ENCODE results near the gene SLC26A2. TPM values are rescaled to one million over a fixed set of nuclear protein-coding genes. Genes with fewer than 3 reads are reported as not detected.

The SLC26A2 gene
- 26.7 to 44.6 TPM (median 37.1 TPM) in 5 replicates for total RNA-seq (2022; extraction: Qiagen RNA extraction)

GRCh38 chr5:149960272-149961185 is at the start of gene SLC26A2:
Gene SLC26A2 (plus strand): TSS chr5:149960758. CDS start chr5:149977653, 16,895 bp downstream.

GRCh38 chr5:149944666-149945065 is 15.9 kb upstream of the SLC26A2 start, which contains the start of gene PDE6A:
Gene PDE6A (minus strand): TSS chr5:149944793. CDS start chr5:149944673, 120 bp downstream.

GRCh38 chr5:150000256-150000989 is 39.9 kb downstream of the SLC26A2 start, which contains the start of the genes HMGXB3 and TIGD6:
Gene HMGXB3 (plus strand): TSS chr5:150000739. CDS start chr5:150004853, 4,114 bp downstream.
Gene TIGD6 (minus strand): TSS chr5:150000654. CDS start chr5:149996348, 4,306 bp downstream.

Other genes starting within 250 kb of the SLC26A2 start
- 2.6 to 3.6 TPM (median 3.0 TPM) in 5 replicates for gene PPARGC1B, start 230.4 kb upstream of the SLC26A2 start, total RNA-seq (2022; extraction: Qiagen RNA extraction)
- gene PDE6A, start 16.0 kb upstream of the SLC26A2 start, total RNA-seq (2022; extraction: Qiagen RNA extraction), result 0.13 to 0.21 TPM (median 0.13 TPM) in 5 replicates
- gene TIGD6, start 39.9 kb downstream of the SLC26A2 start, total RNA-seq (2022; extraction: Qiagen RNA extraction), result 4.5 to 5.7 TPM (median 5.2 TPM) in 5 replicates
- 28.9 to 32.3 TPM (median 29.8 TPM) in 5 replicates for gene HMGXB3, start 40.0 kb downstream of the SLC26A2 start, total RNA-seq (2022; extraction: Qiagen RNA extraction)
- gene CSF1R, start 125.8 kb downstream of the SLC26A2 start, total RNA-seq (2022; extraction: Qiagen RNA extraction), result 0.11 to 0.22 TPM (median 0.15 TPM) in 5 replicates
- 0.10 to 0.35 TPM (median 0.30 TPM) in 5 replicates for gene PDGFRB, start 195.1 kb downstream of the SLC26A2 start, total RNA-seq (2022; extraction: Qiagen RNA extraction)
- gene CDX1, start 206.0 kb downstream of the SLC26A2 start, total RNA-seq (2022; extraction: Qiagen RNA extraction), result not detected in 5 replicates
- gene SLC6A7, start 229.3 kb downstream of the SLC26A2 start, total RNA-seq (2022; extraction: Qiagen RNA extraction), result 0.02 to 0.05 TPM (median 0.03 TPM) in 4 of 5 replicates, not detected in the other